HUES64 (cell line): ENCODE measurements around the gene GPHN.
"Not testable (repeated sequence)": the region's sequence is repeated elsewhere in the genome, so short reads cannot be mapped to it uniquely, and the experiment has no call there.

Experiments
- H3K27ac ChIP-seq: 2 replicates; pipeline ENCODE4 v1.7.0; 2013; ENCODE audit warnings: low read depth, low read length, inconsistent platforms
- H3K27me3 ChIP-seq: 2 replicates; pipeline ENCODE4 v1.6.1; 2013; ENCODE audit warnings: mild to moderate bottlenecking, low read length; ENCODE audit not compliant: insufficient read depth
- H3K36me3 ChIP-seq: 2 replicates; pipeline ENCODE4 v1.6.1; 2013; ENCODE audit warnings: mild to moderate bottlenecking, low read length; ENCODE audit not compliant: insufficient read depth
- H3K4me1 ChIP-seq: 2 replicates; pipeline ENCODE4 v1.6.1; 2013; ENCODE audit warnings: mild to moderate bottlenecking, low read length, moderate library complexity; ENCODE audit not compliant: insufficient read depth
- H3K4me3 ChIP-seq: 2 replicates; pipeline ENCODE4 v1.5.1; 2013; ENCODE audit warnings: mild to moderate bottlenecking, low read length, moderate library complexity
- H3K9ac ChIP-seq: 2 replicates; pipeline ENCODE4 v1.6.1; 2013; ENCODE audit warnings: mild to moderate bottlenecking, low read depth, low read length
- H3K9me3 ChIP-seq: 2 replicates; pipeline ENCODE4 v1.6.1; 2013; ENCODE audit warnings: low read depth, low read length; ENCODE audit not compliant: insufficient read depth
- WGBS: fragments of 150-250, 120-280 bp; methylation state at CpG from one replicate; pipeline ENCODE4 v1.1.7; 2013; ENCODE audit warnings: missing lambda C conversion rate; 5-methylcytosine and 5-hydroxymethylcytosine counted together

GPHN gene

GRCh38 chr14:66782853-66783252 lies 274.9 kb downstream of the GPHN start:
- Histone ChIP-seq H3K36me3 (no peaks in the 10 kb centered on the region), H3K9me3 (no peaks in the 10 kb centered on the region), H3K27ac (no peak overlapping the region), H3K4me3 (no peak overlapping the region), H3K4me1 (no peaks in the 10 kb centered on the region), H3K9ac (no peak overlapping the region), H3K27me3 (no peaks in the 10 kb centered on the region)
- 94% methylated on average over 1 of the region's 1 CpG for WGBS

GRCh38 chr14:66790101-66790500 lies 282.2 kb downstream of the GPHN start:
- Histone ChIP-seq H3K9me3 (peaks cover 33% of the 10 kb centered on the region), H3K4me1 (no peaks in the 10 kb centered on the region), H3K9ac (no peak overlapping the region), H3K27ac (no peak overlapping the region), H3K27me3 (no peaks in the 10 kb centered on the region), H3K36me3 (no peaks in the 10 kb centered on the region), H3K4me3 (no peak overlapping the region)
- 100% methylated on average over 1 of the region's 1 CpG for WGBS

GRCh38 chr14:66802962-66803361 lies 295.0 kb downstream of the GPHN start:
- Histone ChIP-seq H3K27ac (no peak overlapping the region), H3K36me3 (no peaks in the 10 kb centered on the region), H3K4me1 (no peaks in the 10 kb centered on the region), H3K9ac (no peak overlapping the region), H3K27me3 (no peaks in the 10 kb centered on the region), H3K9me3 (peaks cover 17% of the 10 kb centered on the region; the same call in 1 of the 2 replicates), H3K4me3 (no peak overlapping the region)
- WGBS, result 91% methylated on average over 4 of the region's 4 CpGs

- no peaks in the 10 kb centered on the region for H3K27me3 ChIP-seq
- H3K9ac ChIP-seq, result no peak overlapping the region
- no peaks in the 10 kb centered on the region for H3K36me3 ChIP-seq
- peaks cover 17% of the 10 kb centered on the region; the same call in 1 of the 2 replicates for H3K9me3 ChIP-seq
- WGBS, result 95% methylated on average over 1 of the region's 1 CpG
- H3K4me3 ChIP-seq, result no peak overlapping the region
- no peak overlapping the region for H3K27ac ChIP-seq
- no peaks in the 10 kb centered on the region for H3K4me1 ChIP-seq
Observed at GRCh38 chr14:66804141-66804540, 296.2 kb downstream of the GPHN start.

- H3K27me3 ChIP-seq, result no peaks in the 10 kb centered on the region
- no peak overlapping the region for H3K27ac ChIP-seq
- peaks cover 3% of the 10 kb centered on the region; the same call in 1 of the 2 replicates for H3K9me3 ChIP-seq
- 97% methylated on average over 6 of the region's 6 CpGs for WGBS
- H3K4me1 ChIP-seq, result no peaks in the 10 kb centered on the region
- H3K9ac ChIP-seq, result no peak overlapping the region
- no peak overlapping the region for H3K4me3 ChIP-seq
- H3K36me3 ChIP-seq, result no peaks in the 10 kb centered on the region
Observed at GRCh38 chr14:66813636-66814035, 305.7 kb downstream of the GPHN start.

- no peak overlapping the region for H3K9ac ChIP-seq
- H3K27ac ChIP-seq, result no peak overlapping the region
- WGBS, result 100% methylated on average over 1 of the region's 2 CpGs
- no peaks in the 10 kb centered on the region for H3K36me3 ChIP-seq
- peaks cover 3% of the 10 kb centered on the region; the same call in 1 of the 2 replicates for H3K9me3 ChIP-seq
- H3K27me3 ChIP-seq, result no peaks in the 10 kb centered on the region
- H3K4me3 ChIP-seq, result no peak overlapping the region
- no peaks in the 10 kb centered on the region for H3K4me1 ChIP-seq
Observed at GRCh38 chr14:66815687-66816086, 307.7 kb downstream of the GPHN start.

GRCh38 chr14:66824251-66824650 lies 316.3 kb downstream of the GPHN start:
- Histone ChIP-seq H3K4me1 (peaks cover 14% of the 10 kb centered on the region), H3K4me3 (no peak overlapping the region), H3K9me3 (no peaks in the 10 kb centered on the region), H3K36me3 (no peaks in the 10 kb centered on the region), H3K9ac (no peak overlapping the region), H3K27me3 (no peaks in the 10 kb centered on the region), H3K27ac (no peak overlapping the region)
- 89% methylated on average over 2 of the region's 2 CpGs for WGBS

- Histone ChIP-seq H3K36me3 (no peaks in the 10 kb centered on the region), H3K27me3 (no peaks in the 10 kb centered on the region)
- WGBS, result 93% methylated on average over 5 of the region's 5 CpGs
Observed at GRCh38 chr14:66827182-66827581, 319.2 kb downstream of the GPHN start.

GRCh38 chr14:66831173-66831572 lies 323.2 kb downstream of the GPHN start:
- Histone ChIP-seq H3K9me3 (no peaks in the 10 kb centered on the region), H3K36me3 (no peaks in the 10 kb centered on the region), H3K9ac (no peak overlapping the region), H3K27ac (no peak overlapping the region), H3K27me3 (no peaks in the 10 kb centered on the region), H3K4me3 (no peak overlapping the region), H3K4me1 (peaks cover 7% of the 10 kb centered on the region)
- no CpG with 5 or more reads among the region's 1 CpG for WGBS

More at GRCh38 chr14:66827182-66827581, 319.2 kb downstream of the GPHN start:
- Histone ChIP-seq H3K27ac (no peak overlapping the region), H3K4me1 (peaks cover 14% of the 10 kb centered on the region), H3K4me3 (no peak overlapping the region), H3K9ac (no peak overlapping the region), H3K9me3 (no peaks in the 10 kb centered on the region)

GRCh38 chr14:66833816-66834215 lies 325.9 kb downstream of the GPHN start:
- 96% methylated on average over 1 of the region's 2 CpGs for WGBS
- H3K36me3 ChIP-seq, result no peaks in the 10 kb centered on the region
- no peaks in the 10 kb centered on the region for H3K27me3 ChIP-seq
- no peaks in the 10 kb centered on the region for H3K9me3 ChIP-seq
- H3K9ac ChIP-seq, result no peak overlapping the region
- no peaks in the 10 kb centered on the region for H3K4me1 ChIP-seq
- H3K4me3 ChIP-seq, result no peak overlapping the region
- H3K27ac ChIP-seq, result no peak overlapping the region

GRCh38 chr14:66837436-66837835 lies 329.5 kb downstream of the GPHN start:
- not testable (repeated sequence) for H3K4me1 ChIP-seq, H3K27me3 ChIP-seq, H3K36me3 ChIP-seq, H3K4me3 ChIP-seq, H3K9ac ChIP-seq, H3K27ac ChIP-seq, H3K9me3 ChIP-seq
- WGBS, result no CpG with 5 or more reads among the region's 2 CpGs

GRCh38 chr14:66842911-66843512 lies 335.1 kb downstream of the GPHN start:
- Histone ChIP-seq H3K36me3 (no peaks in the 10 kb centered on the region), H3K27ac (no peak overlapping the region), H3K4me3 (no peak overlapping the region), H3K27me3 (no peaks in the 10 kb centered on the region), H3K9me3 (no peaks in the 10 kb centered on the region), H3K9ac (no peak overlapping the region), H3K4me1 (no peaks in the 10 kb centered on the region)
- 84% methylated on average over 1 of the region's 1 CpG for WGBS
